ENCODE measurements around the gene HIPK4.

DNA sequence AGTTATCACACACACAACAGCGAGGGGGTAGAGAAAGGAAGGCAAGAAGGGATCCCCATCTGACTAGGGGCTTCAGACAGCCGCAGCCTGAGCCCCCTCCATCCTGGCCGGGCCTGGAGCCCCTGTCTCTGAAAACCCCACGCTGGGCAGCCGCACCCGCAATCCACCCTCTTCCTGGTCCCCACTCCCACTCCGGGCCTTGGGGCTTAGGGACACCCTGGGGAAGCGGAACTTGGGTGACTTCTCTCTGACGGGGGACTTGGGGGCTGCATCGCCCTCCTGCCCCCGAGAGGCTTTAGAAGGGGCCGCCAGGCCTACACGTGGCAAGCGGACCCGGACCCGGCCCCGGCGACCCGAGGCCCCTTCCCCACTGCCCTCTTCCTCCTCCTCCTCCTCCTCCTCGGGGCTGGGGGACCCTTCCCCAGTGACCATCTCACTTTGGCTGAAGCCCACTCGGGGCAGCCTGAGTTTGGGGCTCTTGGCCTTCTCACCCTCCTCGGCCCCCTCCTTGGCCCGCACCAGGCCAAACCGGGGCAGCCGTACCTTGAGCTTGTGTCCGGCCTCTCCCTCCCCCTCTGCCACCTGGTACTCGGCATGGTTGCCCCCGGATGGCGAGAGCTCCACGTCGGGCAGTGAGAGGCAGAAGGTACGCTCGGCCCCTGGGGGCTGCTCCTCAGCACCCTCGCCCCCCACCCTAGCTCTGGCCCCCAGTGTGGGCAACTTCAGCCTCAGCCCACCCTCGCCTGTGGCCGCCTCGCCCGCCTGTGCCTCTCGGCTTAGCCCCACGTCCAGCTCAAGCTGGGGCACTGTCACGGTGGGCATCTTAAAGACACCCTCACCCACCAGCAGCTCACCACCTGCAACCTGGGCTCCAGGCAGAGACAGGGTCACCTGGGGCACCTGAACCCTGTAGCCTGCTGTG, 4.2 kb upstream of the HIPK4 start:
- TF ChIP-seq, protein P1, sequence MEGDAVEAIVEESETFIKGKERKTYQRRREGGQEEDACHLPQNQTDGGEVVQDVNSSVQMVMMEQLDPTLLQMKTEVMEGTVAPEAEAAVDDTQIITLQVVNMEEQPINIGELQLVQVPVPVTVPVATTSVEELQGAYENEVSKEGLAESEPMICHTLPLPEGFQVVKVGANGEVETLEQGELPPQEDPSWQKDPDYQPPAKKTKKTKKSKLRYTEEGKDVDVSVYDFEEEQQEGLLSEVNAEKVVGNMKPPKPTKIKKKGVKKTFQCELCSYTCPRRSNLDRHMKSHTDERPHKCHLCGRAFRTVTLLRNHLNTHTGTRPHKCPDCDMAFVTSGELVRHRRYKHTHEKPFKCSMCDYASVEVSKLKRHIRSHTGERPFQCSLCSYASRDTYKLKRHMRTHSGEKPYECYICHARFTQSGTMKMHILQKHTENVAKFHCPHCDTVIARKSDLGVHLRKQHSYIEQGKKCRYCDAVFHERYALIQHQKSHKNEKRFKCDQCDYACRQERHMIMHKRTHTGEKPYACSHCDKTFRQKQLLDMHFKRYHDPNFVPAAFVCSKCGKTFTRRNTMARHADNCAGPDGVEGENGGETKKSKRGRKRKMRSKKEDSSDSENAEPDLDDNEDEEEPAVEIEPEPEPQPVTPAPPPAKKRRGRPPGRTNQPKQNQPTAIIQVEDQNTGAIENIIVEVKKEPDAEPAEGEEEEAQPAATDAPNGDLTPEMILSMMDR (IDR thresholded peaks at IDR 0.05 in 8 of 11, conservative IDR thresholded peaks at IDR 0.05 in 3 of 11): no peak
- TF ChIP-seq POLR2A (IDR thresholded peaks at IDR 0.05) (no peak), POLR2AphosphoS5 (IDR thresholded peaks at IDR 0.05) (no peak)

All from spleen (tissue), 7 donors.